Peyer's patch (tissue), 4 donors: ENCODE measurements around the gene PBX4.

Source experiments
- POLR2A ChIP-seq, 2 donors: fragments of 450-650 bp; IDR thresholded peaks; one replicate each; pipeline ENCODE4 v1.5.1; 2017; ENCODE audit warnings: antibody characterized with exemption in 2 of 2, mild to moderate bottlenecking in 2 of 2, moderate library complexity in 2 of 2
- TF ChIP-seq, protein P1 (sequence below), 6 experiments: fragments of 450-650 bp in 4 of 6; fragments of 200-600 bp in 2 of 6; sonication (generic) in 1 of 6; IDR thresholded peaks; one replicate each; pipeline ENCODE4 v1.5.1; 2017 to 2019; ENCODE audit warnings: antibody characterized with exemption in 6 of 6, mild to moderate bottlenecking in 3 of 6, moderate library complexity in 1 of 6

DNA sequence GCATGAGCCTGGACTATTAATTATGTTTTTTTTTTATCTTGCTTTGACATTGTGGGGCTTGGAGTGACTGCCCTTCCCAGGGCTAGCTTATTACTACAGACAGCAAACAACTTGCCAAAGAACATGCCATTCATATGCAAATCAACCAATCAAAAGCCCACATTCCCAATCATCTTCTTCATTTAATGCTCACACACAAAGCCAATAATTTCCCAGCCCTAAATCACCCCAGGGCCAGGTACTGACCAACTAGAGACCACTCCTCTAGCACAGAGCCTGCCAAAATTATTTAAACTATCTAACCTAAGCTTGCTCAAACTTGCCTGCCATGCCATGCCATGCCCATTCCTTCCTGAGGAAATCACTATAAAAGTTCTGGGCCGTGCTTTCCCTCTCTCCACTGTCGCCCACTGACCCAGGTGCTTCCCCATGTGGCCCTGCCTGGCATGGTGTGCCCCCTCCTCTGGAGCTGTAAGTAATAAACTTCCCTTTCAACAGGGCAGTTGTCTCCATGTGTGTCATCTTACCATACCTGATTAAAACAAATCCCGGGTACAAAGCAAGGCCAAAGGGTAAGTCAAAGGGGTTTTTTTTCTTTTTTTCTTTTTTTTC, 15.7 kb downstream of the PBX4 start:
- TF ChIP-seq, protein P1, sequence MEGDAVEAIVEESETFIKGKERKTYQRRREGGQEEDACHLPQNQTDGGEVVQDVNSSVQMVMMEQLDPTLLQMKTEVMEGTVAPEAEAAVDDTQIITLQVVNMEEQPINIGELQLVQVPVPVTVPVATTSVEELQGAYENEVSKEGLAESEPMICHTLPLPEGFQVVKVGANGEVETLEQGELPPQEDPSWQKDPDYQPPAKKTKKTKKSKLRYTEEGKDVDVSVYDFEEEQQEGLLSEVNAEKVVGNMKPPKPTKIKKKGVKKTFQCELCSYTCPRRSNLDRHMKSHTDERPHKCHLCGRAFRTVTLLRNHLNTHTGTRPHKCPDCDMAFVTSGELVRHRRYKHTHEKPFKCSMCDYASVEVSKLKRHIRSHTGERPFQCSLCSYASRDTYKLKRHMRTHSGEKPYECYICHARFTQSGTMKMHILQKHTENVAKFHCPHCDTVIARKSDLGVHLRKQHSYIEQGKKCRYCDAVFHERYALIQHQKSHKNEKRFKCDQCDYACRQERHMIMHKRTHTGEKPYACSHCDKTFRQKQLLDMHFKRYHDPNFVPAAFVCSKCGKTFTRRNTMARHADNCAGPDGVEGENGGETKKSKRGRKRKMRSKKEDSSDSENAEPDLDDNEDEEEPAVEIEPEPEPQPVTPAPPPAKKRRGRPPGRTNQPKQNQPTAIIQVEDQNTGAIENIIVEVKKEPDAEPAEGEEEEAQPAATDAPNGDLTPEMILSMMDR (IDR thresholded peaks at IDR 0.05), result no peak
- no peak for TF ChIP-seq POLR2A (IDR thresholded peaks at IDR 0.05)
